HepG2 (cell line): ENCODE data around the gene DUS2. TPM values are rescaled to one million over a fixed set of nuclear protein-coding genes. Genes with fewer than 3 reads are reported as not detected.

Experiments used
- BCLAF1 ChIP-seq: fragments of 450-650 bp; IDR thresholded peaks from 2 replicates; pipeline ENCODE4 v1.6.1; 2017; ENCODE audit warnings: mild to moderate bottlenecking
- DZIP1 ChIP-seq: sonication (generic); formaldehyde crosslinking; IDR thresholded peaks from 2 replicates; pipeline ENCODE4 v1.5.0; 2020; ENCODE audit warnings: mild to moderate bottlenecking, missing genetic modification reagents
- HMGXB3 ChIP-seq: sonication (generic); formaldehyde crosslinking; IDR thresholded peaks from 2 replicates; pipeline ENCODE4 v1.4.0; 2020; ENCODE audit warnings: missing genetic modification reagents, borderline replicate concordance
- HOXA3 ChIP-seq: sonication (generic); formaldehyde crosslinking; IDR thresholded peaks from 2 replicates; pipeline ENCODE4 v1.5.0; 2020; ENCODE audit warnings: missing genetic modification reagents
- HOXA9 ChIP-seq: sonication (generic); formaldehyde crosslinking; IDR thresholded peaks from 2 replicates; pipeline ENCODE4 v1.8.1; 2022; ENCODE audit warnings: missing genetic modification reagents, mild to moderate bottlenecking, moderate library complexity, borderline replicate concordance
- ISX ChIP-seq: sonication (generic); formaldehyde crosslinking; conservative IDR thresholded peaks from 2 replicates; pipeline ENCODE4 v1.5.0; 2020; ENCODE audit warnings: missing genetic modification reagents
- NONO ChIP-seq, 2 experiments: fragments of 450-650 bp in 1 of 2; sonication (generic) in 1 of 2; formaldehyde crosslinking in 1 of 2; IDR thresholded peaks in 1 of 2; conservative IDR thresholded peaks in 1 of 2; 2 replicates each; pipeline versions ENCODE4 v1.6.1 to v1.8.0; 2017 to 2022; ENCODE audit warnings: mild to moderate bottlenecking in 1 of 2, missing genetic modification reagents in 1 of 2, moderate library complexity in 1 of 2
- SP2 ChIP-seq: sonication (generic); formaldehyde crosslinking; IDR thresholded peaks from 2 replicates; pipeline ENCODE4 v1.5.1; 2020; ENCODE audit warnings: mild to moderate bottlenecking, missing genetic modification reagents
- TRIM24 ChIP-seq: sonication (generic); formaldehyde crosslinking; IDR thresholded peaks from 2 replicates; pipeline ENCODE4 v1.8.0; 2022; ENCODE audit warnings: mild to moderate bottlenecking, missing genetic modification reagents
- ZFP62 ChIP-seq: sonication (generic); formaldehyde crosslinking; IDR thresholded peaks from 2 replicates; pipeline ENCODE4 v1.4.0; 2020; ENCODE audit warnings: missing genetic modification reagents
- ZMYM4 ChIP-seq: sonication (generic); formaldehyde crosslinking; IDR thresholded peaks from 2 replicates; pipeline ENCODE4 v1.8.1; 2023; ENCODE audit warnings: mild to moderate bottlenecking, missing genetic modification reagents
- ZNF878 ChIP-seq: sonication (generic); formaldehyde crosslinking; IDR thresholded peaks from 2 replicates; pipeline ENCODE4 v1.8.1; 2023; ENCODE audit warnings: mild to moderate bottlenecking, missing genetic modification reagents, moderate library complexity
- ZSCAN25 ChIP-seq: sonication (generic); formaldehyde crosslinking; IDR thresholded peaks from 2 replicates; pipeline ENCODE4 v1.8.0; 2022; ENCODE audit warnings: mild to moderate bottlenecking, missing genetic modification reagents
- polyA plus RNA-seq, 8 experiments: library from polyadenylated mRNA; depleted of rRNA in 3 of 8; stranded (reverse) in 7 of 8; unstranded in 1 of 8; fragments of >200 nt; fragmentation: Illumina TruSeq in 4 of 8; extraction: Trizol in 4 of 8; gene quantifications; 2 replicates each; pipeline versions ENCODE4 v1.2.1 to v1.2.3, GENCODE V29; 2011 to 2016; ENCODE audit warnings: low read depth in 4 of 8, missing spikeins in 1 of 8, mixed read lengths in 1 of 8; ENCODE audit not compliant: insufficient read depth in 1 of 8
- total RNA-seq, 5 experiments: library from RNA; depleted of rRNA; stranded (reverse); fragments of >200 nt; fragmentation: Illumina TruSeq; extraction: Trizol; gene quantifications; 2 replicates each; pipeline ENCODE4 v1.2.3, GENCODE V29; 2016; ENCODE audit warnings: low read depth in 1 of 5
- TF ChIP-seq, protein P1 (sequence below): sonication (generic); formaldehyde crosslinking; IDR thresholded peaks from 2 replicates; pipeline ENCODE4 v1.4.0; 2020; ENCODE audit warnings: mild to moderate bottlenecking, missing genetic modification reagents
- TF ChIP-seq, protein P2 (sequence below): sonication (generic); formaldehyde crosslinking; IDR thresholded peaks from 2 replicates; pipeline ENCODE4 v1.9.0; 2021; ENCODE audit warnings: missing genetic modification reagents, mild to moderate bottlenecking, borderline replicate concordance

Gene DUS2
- total and polyA plus RNA-seq, 2 of the 13 experiments (the other 11 are each of a cell fraction or from before 2014, with no cell fraction given) = 17.8 to 25.1 TPM

GRCh38 chr16:68084504-68085258 lies 61.6 kb downstream of the DUS2 start (continued):
- TF ChIP-seq DZIP1 (CRISPR knock-in tag) = peak; percentile 90
- no peak for TF ChIP-seq ISX (CRISPR knock-in tag)
- TF ChIP-seq HOXA3 (CRISPR knock-in tag) = peak; percentile 82; the same call in 1 of the 2 replicates
- TF ChIP-seq ZFP62 (CRISPR knock-in tag) = no peak
- peak; percentile 83 for TF ChIP-seq ZMYM4 (CRISPR knock-in tag)
- TF ChIP-seq SP2 (CRISPR knock-in tag) = no peak; the same call in 1 of the 2 replicates
- TF ChIP-seq TRIM24 (CRISPR knock-in tag) = no peak
- peak; percentile 86 for TF ChIP-seq ZSCAN25 (CRISPR knock-in tag)
- TF ChIP-seq, protein P1, sequence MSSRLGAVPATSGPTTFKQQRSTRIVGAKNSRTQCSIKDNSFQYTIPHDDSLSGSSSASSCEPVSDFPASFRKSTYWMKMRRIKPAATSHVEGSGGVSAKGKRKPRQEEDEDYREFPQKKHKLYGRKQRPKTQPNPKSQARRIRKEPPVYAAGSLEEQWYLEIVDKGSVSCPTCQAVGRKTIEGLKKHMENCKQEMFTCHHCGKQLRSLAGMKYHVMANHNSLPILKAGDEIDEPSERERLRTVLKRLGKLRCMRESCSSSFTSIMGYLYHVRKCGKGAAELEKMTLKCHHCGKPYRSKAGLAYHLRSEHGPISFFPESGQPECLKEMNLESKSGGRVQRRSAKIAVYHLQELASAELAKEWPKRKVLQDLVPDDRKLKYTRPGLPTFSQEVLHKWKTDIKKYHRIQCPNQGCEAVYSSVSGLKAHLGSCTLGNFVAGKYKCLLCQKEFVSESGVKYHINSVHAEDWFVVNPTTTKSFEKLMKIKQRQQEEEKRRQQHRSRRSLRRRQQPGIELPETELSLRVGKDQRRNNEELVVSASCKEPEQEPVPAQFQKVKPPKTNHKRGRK (CRISPR knock-in tag) = 0 out of 2 replicates have a peak, but pooled peaks have one; percentile 75
- peak; percentile 91 for TF ChIP-seq ZNF878 (CRISPR knock-in tag)
- peak; percentile 47; the same call in 1 of the 2 replicates for TF ChIP-seq HMGXB3 (CRISPR knock-in tag)
- TF ChIP-seq HOXA9 (CRISPR knock-in tag) = peak; percentile 97
- no peak for TF ChIP-seq BCLAF1
- TF ChIP-seq, protein P2, sequence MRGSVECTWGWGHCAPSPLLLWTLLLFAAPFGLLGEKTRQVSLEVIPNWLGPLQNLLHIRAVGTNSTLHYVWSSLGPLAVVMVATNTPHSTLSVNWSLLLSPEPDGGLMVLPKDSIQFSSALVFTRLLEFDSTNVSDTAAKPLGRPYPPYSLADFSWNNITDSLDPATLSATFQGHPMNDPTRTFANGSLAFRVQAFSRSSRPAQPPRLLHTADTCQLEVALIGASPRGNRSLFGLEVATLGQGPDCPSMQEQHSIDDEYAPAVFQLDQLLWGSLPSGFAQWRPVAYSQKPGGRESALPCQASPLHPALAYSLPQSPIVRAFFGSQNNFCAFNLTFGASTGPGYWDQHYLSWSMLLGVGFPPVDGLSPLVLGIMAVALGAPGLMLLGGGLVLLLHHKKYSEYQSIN (CRISPR knock-in tag) = 0 out of 2 replicates have a peak, but pooled peaks have one; percentile 42
- no peak for TF ChIP-seq NONO (IDR thresholded peaks at IDR 0.05)
- TF ChIP-seq NONO (CRISPR knock-in tag; conservative IDR thresholded peaks at IDR 0.05) = peak; percentile 94
